Esophagus (tissue), 2 donors: ENCODE data around the gene CNOT4. TPM values are rescaled to one million over a fixed set of nuclear protein-coding genes. Genes with fewer than 3 reads are reported as not detected.

ENCODE experiments used
- H3K27ac ChIP-seq, 2 donors: one replicate each; pipeline ENCODE4 v1.5.1; 2013; ENCODE audit warnings: low read depth in 2 of 2, mild to moderate bottlenecking in 2 of 2, inconsistent platforms in 1 of 2, low read length in 1 of 2, moderate library complexity in 1 of 2
- H3K27me3 ChIP-seq, 2 donors: one replicate each; pipeline ENCODE4 v1.6.1; 2013; ENCODE audit warnings: low read length in 2 of 2, control low read depth in 1 of 2, mild to moderate bottlenecking in 1 of 2; ENCODE audit not compliant: insufficient read depth in 2 of 2, control insufficient read depth in 1 of 2
- H3K36me3 ChIP-seq, 2 donors: one replicate each; pipeline ENCODE4 v1.6.1; 2013; ENCODE audit warnings: low read length in 1 of 2; ENCODE audit not compliant: control insufficient read depth in 2 of 2, insufficient read depth in 2 of 2
- H3K4me1 ChIP-seq, 2 donors: one replicate each; pipeline ENCODE4 v1.6.1; 2013; ENCODE audit warnings: low read length in 1 of 2; ENCODE audit not compliant: control insufficient read depth in 2 of 2, insufficient read depth in 2 of 2
- H3K4me3 ChIP-seq, 2 donors: one replicate each; pipeline ENCODE4 v1.5.1; 2013; ENCODE audit warnings: low read length in 2 of 2, mild to moderate bottlenecking in 2 of 2, low read depth in 1 of 2, moderate library complexity in 1 of 2
- H3K9me3 ChIP-seq, 2 donors: one replicate each; pipeline ENCODE4 v1.6.1; 2013; ENCODE audit warnings: mild to moderate bottlenecking in 2 of 2, low read depth in 1 of 2, low read length in 1 of 2, moderate library complexity in 1 of 2; ENCODE audit not compliant: control insufficient read depth in 2 of 2, insufficient read depth in 1 of 2
- WGBS, 2 donors: extraction: QIAGEN DNeasy Blood & Tissue Kit; methylation state at CpG; one replicate each; pipeline ENCODE4 v1.1.7; 2013; 5-methylcytosine and 5-hydroxymethylcytosine counted together
- polyA plus RNA-seq, 2 donors: library from polyadenylated mRNA; stranded (reverse); fragments of 200-250 nt; gene quantifications; one replicate each; pipeline ENCODE4 v1.2.3, GENCODE V29; 2013
- donor health status: healthy with polysubstance abuse.
- donor health status: Bipolar disorder and iron deficiency.

The CNOT4 gene
- polyA plus RNA-seq, 2 donors, result 5.2 to 6.9 TPM

DNA sequence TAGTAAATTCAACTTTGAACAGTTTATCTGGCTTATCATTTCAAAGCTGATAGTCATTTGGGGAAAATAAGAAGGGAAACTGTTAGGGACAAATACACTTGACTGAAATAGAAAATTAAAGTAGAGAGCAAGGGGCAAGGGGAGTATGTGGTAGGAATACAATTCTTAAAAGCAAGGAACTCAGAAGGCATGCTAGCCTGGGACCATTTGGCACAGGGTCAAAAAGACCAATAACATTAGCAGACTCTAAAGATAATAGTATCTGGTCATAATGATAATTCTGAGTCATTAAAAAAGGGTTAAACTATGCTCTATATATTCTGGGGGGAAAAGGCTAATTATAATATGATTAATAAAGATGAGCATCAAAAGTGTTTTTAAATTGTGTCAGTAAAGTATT lies 112.2 kb downstream of the CNOT4 start:
- H3K9me3 ChIP-seq, result no peaks in the 10 kb centered on the region
- no peaks in the 10 kb centered on the region for H3K27me3 ChIP-seq
- no peak overlapping the region for H3K4me3 ChIP-seq
- no peak overlapping the region for H3K27ac ChIP-seq
- H3K4me1 ChIP-seq, result no peaks in the 10 kb centered on the region
- peaks cover 4 to 5% of the 10 kb centered on the region in 2 donors for H3K36me3 ChIP-seq

DNA sequence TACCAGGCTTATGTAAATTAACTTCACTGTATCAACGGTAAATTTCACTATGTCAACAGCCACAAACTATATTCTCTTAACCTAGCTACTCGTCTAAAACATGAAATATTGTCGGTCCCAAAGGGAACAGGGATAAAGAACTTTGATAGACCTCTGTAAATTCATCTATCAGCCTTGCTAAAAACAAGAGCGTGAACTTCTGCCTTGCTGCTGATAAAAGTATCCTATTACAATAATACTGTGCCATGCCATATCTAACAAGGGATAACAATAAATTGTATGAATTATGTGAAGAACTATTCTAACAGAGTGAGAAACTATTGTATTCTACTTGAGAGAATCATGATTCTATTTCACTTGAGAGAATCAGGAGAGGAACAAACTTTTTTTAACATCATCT lies 117.2 kb downstream of the CNOT4 start:
- H3K4me1 ChIP-seq, result no peaks in the 10 kb centered on the region
- H3K27ac ChIP-seq, result no peak overlapping the region
- WGBS, 2 donors, result 74 to 85% methylated on average over 4 of the region's 4 CpGs
- H3K27me3 ChIP-seq, result no peaks in the 10 kb centered on the region
- H3K9me3 ChIP-seq, result no peaks in the 10 kb centered on the region
- no peak overlapping the region for H3K4me3 ChIP-seq
- H3K36me3 ChIP-seq, result peaks cover 4 to 5% of the 10 kb centered on the region in 2 donors

DNA sequence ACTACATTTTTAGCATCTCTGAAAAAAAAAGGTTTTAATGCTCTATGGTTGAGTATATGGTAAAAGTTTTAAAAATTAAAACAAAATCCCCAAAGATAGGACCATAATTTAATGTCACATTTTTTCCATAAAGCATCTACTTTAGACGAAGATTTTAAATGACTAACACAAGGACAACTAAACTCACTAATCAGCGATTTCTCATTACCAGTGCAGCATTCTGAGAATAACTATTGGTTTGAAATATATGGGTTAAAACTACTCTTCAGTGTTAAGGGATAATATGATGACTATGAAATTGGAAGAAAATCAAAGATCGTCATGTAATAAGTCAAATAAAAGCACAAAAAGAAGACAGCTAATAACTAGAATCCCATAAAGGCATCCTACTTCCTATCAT lies 118.4 kb downstream of the CNOT4 start:
- Histone ChIP-seq H3K4me3 (no peak overlapping the region), H3K36me3 (peaks cover 4 to 5% of the 10 kb centered on the region in 2 donors), H3K27ac (no peak overlapping the region), H3K4me1 (no peaks in the 10 kb centered on the region), H3K9me3 (no peaks in the 10 kb centered on the region), H3K27me3 (no peaks in the 10 kb centered on the region)
- WGBS, 2 donors, result 83 to 85% methylated on average over 3 of the region's 3 CpGs

DNA sequence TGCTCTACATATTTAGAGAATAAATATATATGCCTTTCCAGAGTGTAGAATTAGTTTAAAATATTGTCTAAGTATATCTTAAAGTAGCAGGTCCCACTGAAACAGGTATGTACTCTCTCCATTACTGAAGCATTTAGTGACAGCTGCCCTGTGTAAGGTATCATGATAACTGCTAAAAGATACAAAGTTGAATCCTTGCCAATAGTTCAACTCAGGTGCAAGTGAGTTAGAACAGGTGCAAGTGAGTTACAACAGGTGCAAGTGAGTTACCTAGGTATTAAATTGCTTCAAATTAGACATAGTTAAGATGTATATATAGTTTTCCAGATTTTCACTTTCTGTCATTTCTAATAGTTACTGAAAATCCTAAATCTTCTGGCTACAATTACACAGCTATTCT lies 119.1 kb downstream of the CNOT4 start:
- Histone ChIP-seq H3K36me3 (peaks cover 4 to 5% of the 10 kb centered on the region in 2 donors), H3K4me1 (no peaks in the 10 kb centered on the region), H3K4me3 (no peak overlapping the region), H3K27me3 (no peaks in the 10 kb centered on the region), H3K9me3 (no peaks in the 10 kb centered on the region), H3K27ac (no peak overlapping the region)

DNA sequence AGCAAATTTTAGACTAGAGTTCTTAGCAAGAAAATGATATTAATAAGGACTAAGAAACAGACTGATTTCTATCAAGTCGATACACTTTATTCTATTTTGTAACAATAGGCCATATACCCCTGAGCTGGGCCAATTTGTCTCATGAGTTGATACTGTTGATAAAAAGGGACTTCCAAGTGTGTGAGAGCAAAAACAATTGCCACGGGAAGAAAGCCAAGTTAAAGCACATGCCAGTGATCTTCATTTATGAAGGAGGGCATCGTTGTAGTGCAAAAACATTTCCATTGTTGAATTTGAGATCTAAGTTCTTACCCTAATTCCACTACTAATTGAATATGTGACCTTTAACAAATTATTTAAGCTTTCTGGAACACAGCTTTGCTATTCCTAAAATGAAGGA lies 119.9 kb downstream of the CNOT4 start:
- Histone ChIP-seq H3K27me3 (no peaks in the 10 kb centered on the region), H3K36me3 (peaks cover 4 to 5% of the 10 kb centered on the region in 2 donors), H3K9me3 (no peaks in the 10 kb centered on the region), H3K27ac (no peak overlapping the region), H3K4me1 (no peaks in the 10 kb centered on the region), H3K4me3 (no peak overlapping the region)
- 60 to 61% methylated on average over 3 of the region's 3 CpGs for WGBS, 2 donors

DNA sequence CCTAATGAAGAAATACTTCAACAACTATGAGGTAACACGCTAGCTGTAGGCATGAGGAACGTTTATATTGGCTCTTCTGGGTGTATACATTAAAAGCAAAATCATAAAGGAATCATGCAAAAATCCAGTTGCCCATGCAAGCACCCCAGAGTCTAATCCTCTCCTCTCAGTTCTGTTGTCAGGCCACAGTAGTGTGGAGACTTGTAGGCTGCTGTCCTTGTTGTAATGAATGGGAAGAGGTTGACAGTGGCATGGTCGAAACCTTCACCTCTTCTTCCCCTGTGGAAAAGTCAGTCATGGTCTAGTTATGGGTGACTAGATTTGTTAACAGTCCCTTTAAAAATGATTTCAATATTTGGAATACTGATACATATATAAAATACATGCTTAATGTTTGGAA lies 121.3 kb downstream of the CNOT4 start:
- 84 to 94% methylated on average over 3 of the region's 3 CpGs for WGBS, 2 donors
- H3K27ac ChIP-seq, result no peak overlapping the region
- H3K27me3 ChIP-seq, result no peaks in the 10 kb centered on the region
- H3K36me3 ChIP-seq, result no peaks in the 10 kb centered on the region
- H3K4me3 ChIP-seq, result no peak overlapping the region
- H3K4me1 ChIP-seq, result no peaks in the 10 kb centered on the region
- H3K9me3 ChIP-seq, result no peaks in the 10 kb centered on the region

DNA sequence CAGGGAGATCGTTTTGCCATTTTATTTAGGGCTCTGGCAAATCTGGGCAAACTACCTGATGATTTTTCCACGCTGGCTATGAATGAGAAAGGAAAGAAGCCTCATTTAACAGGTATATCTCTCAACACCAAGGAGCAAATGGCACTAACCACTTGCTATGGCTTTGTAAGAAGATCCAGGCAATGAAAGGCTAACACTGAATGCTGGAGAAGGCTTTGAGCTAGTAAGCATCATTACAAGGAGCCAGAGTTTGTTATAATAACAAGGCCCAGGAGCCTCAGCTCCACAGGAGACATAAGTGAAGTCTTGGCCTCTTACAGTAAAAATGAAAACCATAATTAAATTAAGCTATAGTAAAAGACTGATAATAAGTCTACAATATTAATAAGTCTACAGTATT lies 123.1 kb downstream of the CNOT4 start:
- WGBS, 2 donors, result 91 to 93% methylated on average over 2 of the region's 2 CpGs
- Histone ChIP-seq H3K27me3 (no peaks in the 10 kb centered on the region), H3K36me3 (no peaks in the 10 kb centered on the region), H3K27ac (no peak overlapping the region), H3K4me1 (no peaks in the 10 kb centered on the region), H3K9me3 (no peaks in the 10 kb centered on the region), H3K4me3 (no peak overlapping the region)

DNA sequence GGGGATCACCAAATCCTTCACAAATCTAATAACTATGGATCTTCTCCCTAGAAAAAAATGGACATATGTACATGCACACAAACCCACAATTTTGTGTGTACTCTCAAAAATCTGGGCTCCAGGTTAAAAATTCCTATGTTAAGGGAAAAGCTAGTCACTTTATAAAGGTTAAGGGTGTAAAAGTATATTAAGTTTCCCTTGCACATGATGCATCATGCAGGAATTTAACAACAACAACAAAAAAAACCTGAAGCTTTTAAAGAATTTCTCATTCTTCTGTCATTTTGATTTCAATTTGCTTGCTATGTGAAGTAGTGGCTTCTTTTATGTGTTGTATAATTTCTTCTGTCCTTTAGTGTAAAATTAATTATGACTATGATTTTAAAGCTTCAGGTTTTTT lies 123.7 kb downstream of the CNOT4 start:
- no peaks in the 10 kb centered on the region for H3K4me1 ChIP-seq
- no peaks in the 10 kb centered on the region for H3K27me3 ChIP-seq
- H3K36me3 ChIP-seq, result no peaks in the 10 kb centered on the region
- no peaks in the 10 kb centered on the region for H3K9me3 ChIP-seq
- H3K27ac ChIP-seq, result no peak overlapping the region
- no peak overlapping the region for H3K4me3 ChIP-seq

DNA sequence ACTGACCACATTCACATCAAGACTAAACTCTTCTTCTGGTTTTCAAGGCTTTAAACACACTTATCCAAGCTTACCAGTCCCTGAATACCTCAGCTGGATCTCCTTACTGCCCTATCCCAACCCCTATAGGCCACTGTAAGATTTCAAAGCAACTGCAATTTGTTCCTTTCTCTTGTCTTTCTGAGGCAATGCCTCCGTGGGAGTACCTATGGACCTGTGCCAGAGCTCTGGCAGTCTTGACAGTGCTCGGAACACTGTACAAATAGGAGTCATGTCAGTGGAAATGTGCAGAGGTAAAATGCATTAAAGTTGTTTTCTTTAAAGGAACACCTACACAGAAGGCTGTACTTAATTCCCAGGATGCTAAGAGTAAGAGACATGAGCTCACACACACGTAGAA lies 124.7 kb downstream of the CNOT4 start:
- Histone ChIP-seq H3K4me3 (no peak overlapping the region), H3K27me3 (no peaks in the 10 kb centered on the region), H3K27ac (no peak overlapping the region), H3K9me3 (no peaks in the 10 kb centered on the region), H3K36me3 (no peaks in the 10 kb centered on the region), H3K4me1 (no peaks in the 10 kb centered on the region)
- WGBS, 2 donors, result 53 to 62% methylated on average over 3 of the region's 3 CpGs

DNA sequence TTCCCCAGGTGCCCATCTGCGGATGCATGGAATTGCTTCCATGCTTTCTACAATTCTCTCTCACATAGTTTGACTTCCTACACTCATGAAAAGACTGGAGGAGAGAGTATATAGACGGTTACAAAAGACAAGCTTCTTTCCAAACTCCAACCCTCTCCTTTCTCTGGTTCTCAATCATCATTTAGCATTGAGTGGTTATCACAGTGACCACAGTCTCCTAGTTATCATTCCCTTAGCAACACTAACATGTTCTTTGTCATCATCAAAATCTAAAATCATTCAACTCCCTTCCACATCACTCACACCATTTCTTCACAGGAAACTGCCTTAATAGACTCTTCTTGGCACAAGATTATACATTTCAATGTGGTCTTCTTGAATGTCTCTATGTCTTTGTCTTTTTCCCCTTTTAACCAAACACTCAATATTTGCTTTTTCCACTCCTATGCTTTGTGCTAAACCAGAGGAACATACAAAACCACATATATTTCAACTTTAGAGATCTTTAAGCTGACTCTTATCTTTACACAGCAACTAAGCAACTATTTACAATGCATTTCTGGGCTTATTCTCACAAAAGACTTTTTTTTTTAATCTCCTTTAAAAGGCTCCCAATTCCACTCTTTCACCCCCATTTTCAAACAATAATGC lies 126.3 kb downstream of the CNOT4 start:
- 77 to 85% methylated on average over 2 of the region's 2 CpGs for WGBS, 2 donors
- Histone ChIP-seq H3K4me3 (no peak overlapping the region), H3K27me3 (no peaks in the 10 kb centered on the region), H3K27ac (no peak overlapping the region), H3K4me1 (no peaks in the 10 kb centered on the region), H3K36me3 (no peaks in the 10 kb centered on the region), H3K9me3 (no peaks in the 10 kb centered on the region)
